Colonic mucosa (tissue), 4 donors: ENCODE measurements around the gene TPM1. TPM values are rescaled to one million over a fixed set of nuclear protein-coding genes. Genes with fewer than 3 reads are reported as not detected.

ENCODE experiments used
- DNase-seq: peaks from one replicate; pipeline ENCODE4 v3.0.0-alpha.2; 2020
- H3K27ac ChIP-seq: fragments of 200-600 bp; one replicate; pipeline ENCODE4 v1.8.0; 2021
- H3K27me3 ChIP-seq: fragments of 200-600 bp; one replicate; pipeline ENCODE4 v1.8.0; 2021
- H3K36me3 ChIP-seq: fragments of 200-600 bp; one replicate; pipeline ENCODE4 v1.8.0; 2021
- H3K4me1 ChIP-seq: fragments of 200-600 bp; one replicate; pipeline ENCODE4 v1.8.0; 2021; ENCODE audit warnings: mild to moderate bottlenecking
- H3K4me3 ChIP-seq: fragments of 200-600 bp; one replicate; pipeline ENCODE4 v1.8.0; 2021
- H3K9ac ChIP-seq, 2 donors: one replicate each; pipeline ENCODE4 v1.7.0; 2013; ENCODE audit warnings: control low read depth in 2 of 2, low read depth in 2 of 2, low read length in 2 of 2
- H3K9me3 ChIP-seq: fragments of 200-600 bp; one replicate; pipeline ENCODE4 v1.8.0; 2021
- CTCF ChIP-seq: fragments of 200-600 bp; IDR thresholded peaks from one replicate; pipeline ENCODE4 v1.8.0; 2022; ENCODE audit warnings: antibody characterized with exemption, mild to moderate bottlenecking
- intact Hi-C: fragments of 100-400 bp; cut with DNase I; formaldehyde crosslinking; loops from one replicate; pipeline ENCODE4 v1.14.1; 2022
- total RNA-seq, 2 donors: library from RNA; stranded (reverse); fragmentation: NEBNext Ultra II Directional in 1 of 2; extraction: Animal tissue kit (Norgen Biotek cat#: 25700) in 1 of 2; gene quantifications; one replicate each; pipeline ENCODE4 v1.2.1, GENCODE V29; 2021
- donor health status: healthy.
- donor health status: DM: no; HTN: no; CAD: no.
- donor health status: DM: no; HTN: no; CAD: no.

TPM1 gene
- total RNA-seq, 2 donors from 2014 or later = 423 to 769 TPM

DNA sequence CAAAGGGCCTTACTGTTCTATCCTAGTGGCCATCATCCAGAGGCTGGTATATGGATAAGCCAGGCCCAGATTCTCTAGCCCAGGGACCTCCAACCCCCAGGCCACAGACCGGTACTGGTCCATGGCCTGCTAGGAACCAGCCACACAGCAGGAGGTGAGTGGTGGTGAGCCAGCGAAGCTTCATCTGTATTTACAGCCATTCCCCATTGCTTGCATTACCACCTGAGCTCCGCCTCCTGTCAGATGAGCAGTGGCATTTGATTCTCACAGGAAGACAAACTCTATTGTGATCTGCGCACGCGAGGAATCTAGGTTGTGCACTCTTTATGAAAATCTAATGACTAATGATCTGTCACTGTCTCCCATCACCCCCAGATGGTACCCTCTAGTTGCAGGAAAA is 30.1 kb upstream of the TPM1 start:
- no peak for TF ChIP-seq CTCF
- Histone ChIP-seq H3K27me3 (no peaks in the 10 kb centered on the region), H3K4me1 (no peaks in the 10 kb centered on the region), H3K4me3 (no peak overlapping the region), H3K9ac (no peak overlapping the region), H3K36me3 (no peaks in the 10 kb centered on the region), H3K9me3 (no peaks in the 10 kb centered on the region), H3K27ac (no peak overlapping the region)
- intact Hi-C loops = no loop called here
- no peak for DNase-seq

- TF ChIP-seq CTCF = no peak
- no peak overlapping the region for H3K27ac ChIP-seq
- intact Hi-C loops = no loop called here
- H3K4me1 ChIP-seq = no peaks in the 10 kb centered on the region
- H3K9ac ChIP-seq = no peak overlapping the region
- no peak for DNase-seq
- H3K9me3 ChIP-seq = no peaks in the 10 kb centered on the region
- H3K27me3 ChIP-seq = no peaks in the 10 kb centered on the region
- no peak overlapping the region for H3K4me3 ChIP-seq
- no peaks in the 10 kb centered on the region for H3K36me3 ChIP-seq
These were observed 29.3 kb upstream of the TPM1 start for GRCh38 chr15:63013052-63013808.

GRCh38 chr15:63014578-63014977 is 28.0 kb upstream of the TPM1 start:
- H3K9ac ChIP-seq = no peak overlapping the region
- H3K27ac ChIP-seq = no peak overlapping the region
- H3K9me3 ChIP-seq = no peaks in the 10 kb centered on the region
- H3K4me3 ChIP-seq = no peak overlapping the region
- H3K4me1 ChIP-seq = no peaks in the 10 kb centered on the region
- DNase-seq = no peak
- TF ChIP-seq CTCF = no peak
- no peaks in the 10 kb centered on the region for H3K36me3 ChIP-seq
- H3K27me3 ChIP-seq = no peaks in the 10 kb centered on the region
- intact Hi-C loops = no loop called here

GRCh38 chr15:63015618-63016017 is 26.9 kb upstream of the TPM1 start:
- no peak overlapping the region for H3K9ac ChIP-seq
- no peaks in the 10 kb centered on the region for H3K27me3 ChIP-seq
- no peak overlapping the region for H3K4me3 ChIP-seq
- intact Hi-C loops = no loop called here
- no peak for TF ChIP-seq CTCF
- H3K4me1 ChIP-seq = no peaks in the 10 kb centered on the region
- no peaks in the 10 kb centered on the region for H3K9me3 ChIP-seq
- no peak overlapping the region for H3K27ac ChIP-seq
- no peak for DNase-seq
- no peaks in the 10 kb centered on the region for H3K36me3 ChIP-seq

DNA sequence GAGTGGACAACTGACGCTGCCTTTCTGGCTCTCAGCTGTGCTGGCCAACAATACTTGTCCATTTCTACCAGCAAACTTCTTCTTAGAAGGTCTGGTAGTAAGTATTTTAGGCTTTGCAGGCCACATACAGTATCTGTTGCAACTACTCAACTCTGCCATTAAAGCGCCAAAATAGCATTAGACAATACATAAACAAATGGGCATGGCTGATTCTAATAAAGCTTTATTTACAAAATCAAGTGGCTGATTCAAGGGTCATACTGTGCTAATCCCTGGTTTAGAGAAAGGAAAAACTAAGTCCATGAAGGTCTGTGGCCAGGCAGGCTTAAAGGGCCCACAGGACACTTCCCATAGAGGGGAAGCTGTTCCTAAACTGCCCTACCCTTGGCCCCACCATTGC is 26.3 kb upstream of the TPM1 start:
- H3K9me3 ChIP-seq = no peaks in the 10 kb centered on the region
- H3K27ac ChIP-seq = no peak overlapping the region
- H3K27me3 ChIP-seq = no peaks in the 10 kb centered on the region
- H3K36me3 ChIP-seq = no peaks in the 10 kb centered on the region
- no peak for DNase-seq
- TF ChIP-seq CTCF = no peak
- intact Hi-C loops = no loop called here
- H3K4me3 ChIP-seq = no peak overlapping the region
- H3K9ac ChIP-seq = no peak overlapping the region
- no peaks in the 10 kb centered on the region for H3K4me1 ChIP-seq
